Cardiac muscle cell (in vitro differentiated cells and primary cell): ENCODE measurements around the gene SCAI. TPM values are rescaled to one million over a fixed set of nuclear protein-coding genes. Genes with fewer than 3 reads are reported as not detected.
A peak's percentile ranks its signal among the peaks of the same experiment; 100 is the strongest.

Source experiments
- DNase-seq, 2 donors: peaks; one replicate each; pipeline versions ENCODE4 v3.0.0 to v3.0.0-alpha.2; 2010 to 2017; ENCODE audit warnings: low read depth in 1 of 2, low spot score in 1 of 2
- H3K27ac ChIP-seq: fragments of 200-600 bp; sonication (generic); 2 replicates; pipeline ENCODE4 v1.5.1; 2016
- H3K27me3 ChIP-seq: fragments of 200-600 bp; sonication (generic); 2 replicates; pipeline ENCODE4 v1.6.0; 2016; ENCODE audit warnings: control low read depth
- H3K36me3 ChIP-seq: fragments of 200-600 bp; sonication (generic); 2 replicates; pipeline ENCODE4 v1.5.1; 2016; ENCODE audit warnings: control low read depth
- H3K4me1 ChIP-seq: fragments of 200-600 bp; sonication (generic); 2 replicates; pipeline ENCODE4 v1.8.1; 2017; ENCODE audit warnings: low read depth, mild to moderate bottlenecking, mixed run types
- H3K4me3 ChIP-seq: fragments of 200-600 bp; sonication (generic); 2 replicates; pipeline ENCODE4 v1.5.1; 2016; ENCODE audit warnings: mild to moderate bottlenecking
- H3K9me3 ChIP-seq: fragments of 200-600 bp; sonication (generic); 2 replicates; pipeline ENCODE4 v1.5.1; 2017; ENCODE audit warnings: low read depth, mild to moderate bottlenecking, control low read depth
- polyA plus RNA-seq: library from polyadenylated mRNA; unstranded; fragments of >200 nt; fragmentation: Nextera tagmentation; extraction: Ambion mirVana; gene quantifications from 2 replicates; pipeline ENCODE4 v1.2.1, GENCODE V29; 2016
- total RNA-seq: library from RNA; depleted of rRNA; stranded (reverse); fragments of >200 nt; gene quantifications from 2 replicates; pipeline ENCODE4 v1.2.3, GENCODE V29; 2016
- TF ChIP-seq, protein P1 (sequence below): IDR thresholded peaks from 2 replicates; pipeline ENCODE4 v1.5.1; 2012; ENCODE audit warnings: low read depth, mild to moderate bottlenecking, low read length

The SCAI gene
- total and polyA plus RNA-seq, 2 experiments from 2014 or later, result 4.4 to 15.0 TPM

DNA sequence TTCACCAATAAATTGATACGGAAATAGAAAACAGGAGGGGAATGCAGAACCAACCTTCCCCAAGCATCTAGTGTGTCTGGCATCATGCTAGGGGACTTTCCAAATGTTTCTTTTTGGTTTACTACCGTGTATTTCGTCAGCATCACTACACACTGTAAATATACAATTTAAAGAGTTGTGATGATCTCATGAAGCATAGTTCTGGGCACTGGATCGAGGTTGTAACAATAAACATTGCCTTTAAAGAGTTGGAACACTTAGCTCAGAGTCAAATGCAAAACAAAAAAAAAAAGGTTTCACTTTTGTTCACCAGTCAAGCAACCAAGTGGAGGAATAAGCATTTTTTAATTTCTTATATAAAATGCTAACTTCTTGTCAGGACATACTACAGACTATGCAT is 2.9 kb upstream of the SCAI start:
- no peak overlapping the region for H3K27ac ChIP-seq
- TF ChIP-seq, protein P1, sequence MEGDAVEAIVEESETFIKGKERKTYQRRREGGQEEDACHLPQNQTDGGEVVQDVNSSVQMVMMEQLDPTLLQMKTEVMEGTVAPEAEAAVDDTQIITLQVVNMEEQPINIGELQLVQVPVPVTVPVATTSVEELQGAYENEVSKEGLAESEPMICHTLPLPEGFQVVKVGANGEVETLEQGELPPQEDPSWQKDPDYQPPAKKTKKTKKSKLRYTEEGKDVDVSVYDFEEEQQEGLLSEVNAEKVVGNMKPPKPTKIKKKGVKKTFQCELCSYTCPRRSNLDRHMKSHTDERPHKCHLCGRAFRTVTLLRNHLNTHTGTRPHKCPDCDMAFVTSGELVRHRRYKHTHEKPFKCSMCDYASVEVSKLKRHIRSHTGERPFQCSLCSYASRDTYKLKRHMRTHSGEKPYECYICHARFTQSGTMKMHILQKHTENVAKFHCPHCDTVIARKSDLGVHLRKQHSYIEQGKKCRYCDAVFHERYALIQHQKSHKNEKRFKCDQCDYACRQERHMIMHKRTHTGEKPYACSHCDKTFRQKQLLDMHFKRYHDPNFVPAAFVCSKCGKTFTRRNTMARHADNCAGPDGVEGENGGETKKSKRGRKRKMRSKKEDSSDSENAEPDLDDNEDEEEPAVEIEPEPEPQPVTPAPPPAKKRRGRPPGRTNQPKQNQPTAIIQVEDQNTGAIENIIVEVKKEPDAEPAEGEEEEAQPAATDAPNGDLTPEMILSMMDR, result no peak
- H3K36me3 ChIP-seq, result peaks cover 15% of the 10 kb centered on the region
- no peak for DNase-seq
- H3K4me1 ChIP-seq, result no peaks in the 10 kb centered on the region
- no peak overlapping the region for H3K4me3 ChIP-seq
- no peaks in the 10 kb centered on the region for H3K27me3 ChIP-seq
- no peaks in the 10 kb centered on the region for H3K9me3 ChIP-seq

DNA sequence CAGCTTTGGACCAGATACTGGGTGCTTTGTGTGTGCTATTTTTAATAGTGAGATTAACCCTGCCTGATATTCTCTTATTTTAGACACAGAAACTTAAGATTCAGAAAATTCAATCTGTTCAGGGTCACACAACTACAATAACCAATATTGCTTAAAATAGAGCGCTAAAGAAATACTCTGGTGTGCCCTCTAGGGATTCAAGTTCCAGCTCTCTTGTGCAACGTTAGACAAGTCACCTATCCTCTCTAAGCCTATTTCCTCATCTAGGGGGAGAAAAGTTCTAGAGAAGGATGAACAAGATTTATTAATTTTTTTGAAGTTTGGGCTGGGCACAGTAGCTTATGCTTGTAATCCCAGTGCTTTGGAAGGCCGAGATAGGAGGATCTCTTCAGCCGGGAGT is 2.1 kb upstream of the SCAI start:
- Histone ChIP-seq H3K9me3 (no peaks in the 10 kb centered on the region), H3K27me3 (no peaks in the 10 kb centered on the region), H3K4me3 (no peak overlapping the region), H3K27ac (no peak overlapping the region), H3K36me3 (peaks cover 11% of the 10 kb centered on the region), H3K4me1 (no peaks in the 10 kb centered on the region)
- DNase-seq, result no peak
- TF ChIP-seq, protein P1, result no peak

DNA sequence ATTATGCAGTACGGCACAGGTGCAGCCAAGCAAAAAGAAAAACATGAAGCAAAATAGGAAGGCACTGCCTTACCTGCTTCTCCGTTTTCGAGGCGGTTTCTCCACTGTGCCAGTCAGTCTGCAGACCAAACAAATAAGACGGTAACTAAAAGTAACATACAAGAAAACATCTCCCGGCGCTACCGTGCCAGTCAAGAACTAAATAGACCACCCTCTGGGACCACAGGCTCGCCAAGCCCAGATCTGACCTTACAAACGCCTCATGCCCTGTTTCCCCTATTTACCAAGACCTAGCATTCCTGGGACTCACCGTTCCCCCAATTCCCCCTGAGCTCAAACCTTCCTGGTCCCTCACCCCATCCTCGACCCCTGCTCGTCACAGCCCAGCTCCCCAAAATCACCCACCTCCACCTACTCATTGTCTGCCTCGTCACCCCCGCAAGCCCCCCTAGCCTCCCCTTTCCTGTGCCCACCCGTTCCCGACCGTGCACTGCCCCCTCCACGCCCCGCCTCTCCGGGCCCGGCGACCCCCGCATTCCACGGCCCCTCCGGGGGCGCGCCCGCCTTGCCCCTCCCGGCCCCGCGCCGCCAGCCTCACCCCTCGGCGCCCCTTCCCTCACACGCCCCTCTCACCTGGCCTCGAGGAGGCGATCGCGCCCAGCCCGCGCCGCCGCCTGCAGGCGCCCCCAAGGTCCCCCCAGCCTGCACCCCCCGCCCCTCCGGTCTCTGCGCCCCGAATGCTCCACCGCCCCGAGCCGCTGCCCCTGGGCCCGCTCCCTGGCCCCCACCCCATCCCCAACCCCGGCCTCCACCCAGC is 560 bp downstream of the SCAI start:
- DNase-seq, result peak; percentile 9 to 16
- Histone ChIP-seq H3K9me3 (no peaks in the 10 kb centered on the region), H3K27me3 (no peaks in the 10 kb centered on the region), H3K27ac (peak overlapping the region; percentile 85), H3K4me1 (no peaks in the 10 kb centered on the region), H3K36me3 (peaks cover 7% of the 10 kb centered on the region), H3K4me3 (peak overlapping the region; percentile 71)
- TF ChIP-seq, protein P1, result no peak

DNA sequence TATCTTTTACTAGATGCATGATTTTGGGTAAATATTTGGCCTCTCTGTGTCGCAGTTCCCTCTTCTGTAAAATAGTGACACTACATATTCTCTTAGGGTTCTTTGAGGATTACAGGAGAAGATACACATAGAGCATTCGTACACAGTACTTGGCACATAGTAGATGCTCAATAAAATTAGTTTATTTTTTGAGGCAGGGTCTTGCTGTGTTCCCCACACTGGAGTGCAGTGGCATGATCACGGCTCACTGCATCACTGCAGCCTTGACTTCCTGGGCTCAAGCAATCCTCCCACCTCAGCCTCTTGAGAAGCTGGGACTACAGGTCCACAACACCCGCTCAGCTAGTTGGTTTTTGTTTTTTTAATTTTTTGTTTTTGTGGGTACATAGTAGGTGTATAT is 1.6 kb downstream of the SCAI start:
- Histone ChIP-seq H3K27ac (no peak overlapping the region), H3K4me3 (no peak overlapping the region), H3K9me3 (no peaks in the 10 kb centered on the region), H3K36me3 (peaks cover 7% of the 10 kb centered on the region), H3K27me3 (no peaks in the 10 kb centered on the region), H3K4me1 (no peaks in the 10 kb centered on the region)
- TF ChIP-seq, protein P1, result no peak
- no peak for DNase-seq

DNA sequence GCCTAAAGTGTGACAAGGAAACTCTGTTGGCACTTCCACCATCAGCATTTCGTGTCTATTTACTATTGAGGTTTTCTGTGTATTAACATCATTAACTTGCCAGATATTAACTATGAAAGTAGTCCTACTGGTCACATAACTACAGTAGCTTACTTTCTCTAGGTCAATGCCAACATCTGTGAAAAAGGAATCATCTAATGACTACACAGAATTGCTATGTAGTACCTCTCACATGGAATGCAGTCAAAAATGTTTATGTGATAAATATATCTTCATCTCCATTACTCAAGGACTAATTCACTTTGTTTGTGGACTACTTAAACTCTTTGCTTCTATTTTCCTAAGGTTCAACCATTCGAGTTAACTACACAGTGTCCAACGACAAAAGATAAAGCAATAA is 2.1 kb downstream of the SCAI start:
- Histone ChIP-seq H3K4me3 (no peak overlapping the region), H3K4me1 (no peaks in the 10 kb centered on the region), H3K36me3 (peaks cover 7% of the 10 kb centered on the region), H3K9me3 (no peaks in the 10 kb centered on the region), H3K27me3 (no peaks in the 10 kb centered on the region), H3K27ac (no peak overlapping the region)
- TF ChIP-seq, protein P1, result no peak
- no peak for DNase-seq
